ENCODE measurements around the gene CROCC2. TPM values are rescaled to one million over a fixed set of nuclear protein-coding genes. Genes with fewer than 3 reads are reported as not detected.

The CROCC2 gene
- total and polyA plus RNA-seq, 2 of the 13 experiments (the other 11 are each of a cell fraction or from before 2014, with no cell fraction given) = not detected

DNA sequence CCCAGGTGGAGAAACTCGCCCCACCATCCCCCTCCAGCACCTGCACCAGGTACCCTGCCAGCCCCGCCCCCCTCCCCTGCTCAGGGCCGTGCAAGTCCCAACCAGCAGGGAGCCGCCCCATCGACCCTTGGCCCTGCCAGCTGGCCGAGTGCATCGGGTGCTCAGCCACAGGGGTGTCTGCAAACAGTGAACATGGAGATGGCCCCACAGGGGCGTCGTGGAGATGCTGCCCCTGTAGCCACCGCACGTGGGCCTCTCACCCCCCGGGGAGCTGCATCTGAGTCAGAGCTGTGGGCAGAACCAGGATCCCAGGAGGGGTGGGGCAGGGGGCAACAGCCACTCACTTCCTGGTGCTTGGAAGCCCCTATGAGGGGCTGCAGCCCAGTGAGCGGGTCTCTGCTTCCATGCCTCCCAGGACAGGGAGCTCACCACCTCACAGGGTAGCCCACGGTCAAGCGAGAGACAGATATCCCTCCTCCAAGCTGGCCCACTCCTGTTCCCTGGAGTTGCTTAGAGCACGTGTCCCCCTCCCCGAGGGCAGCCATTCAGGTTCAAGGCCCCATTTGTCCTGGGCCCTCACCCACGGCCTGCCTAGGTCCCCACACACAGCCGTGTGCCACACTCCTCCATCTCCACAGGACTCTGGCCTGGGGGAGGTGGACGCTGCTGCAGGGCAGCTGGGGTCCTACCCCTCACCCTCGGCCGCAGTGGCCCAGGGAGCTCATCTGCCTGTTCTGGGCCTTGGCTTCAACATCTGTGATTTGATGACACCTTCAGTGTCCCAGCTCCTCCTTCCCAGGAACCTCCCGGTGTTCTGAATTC lies 9.1 kb upstream of the CROCC2 start (continued):
- TF ChIP-seq, protein P1, sequence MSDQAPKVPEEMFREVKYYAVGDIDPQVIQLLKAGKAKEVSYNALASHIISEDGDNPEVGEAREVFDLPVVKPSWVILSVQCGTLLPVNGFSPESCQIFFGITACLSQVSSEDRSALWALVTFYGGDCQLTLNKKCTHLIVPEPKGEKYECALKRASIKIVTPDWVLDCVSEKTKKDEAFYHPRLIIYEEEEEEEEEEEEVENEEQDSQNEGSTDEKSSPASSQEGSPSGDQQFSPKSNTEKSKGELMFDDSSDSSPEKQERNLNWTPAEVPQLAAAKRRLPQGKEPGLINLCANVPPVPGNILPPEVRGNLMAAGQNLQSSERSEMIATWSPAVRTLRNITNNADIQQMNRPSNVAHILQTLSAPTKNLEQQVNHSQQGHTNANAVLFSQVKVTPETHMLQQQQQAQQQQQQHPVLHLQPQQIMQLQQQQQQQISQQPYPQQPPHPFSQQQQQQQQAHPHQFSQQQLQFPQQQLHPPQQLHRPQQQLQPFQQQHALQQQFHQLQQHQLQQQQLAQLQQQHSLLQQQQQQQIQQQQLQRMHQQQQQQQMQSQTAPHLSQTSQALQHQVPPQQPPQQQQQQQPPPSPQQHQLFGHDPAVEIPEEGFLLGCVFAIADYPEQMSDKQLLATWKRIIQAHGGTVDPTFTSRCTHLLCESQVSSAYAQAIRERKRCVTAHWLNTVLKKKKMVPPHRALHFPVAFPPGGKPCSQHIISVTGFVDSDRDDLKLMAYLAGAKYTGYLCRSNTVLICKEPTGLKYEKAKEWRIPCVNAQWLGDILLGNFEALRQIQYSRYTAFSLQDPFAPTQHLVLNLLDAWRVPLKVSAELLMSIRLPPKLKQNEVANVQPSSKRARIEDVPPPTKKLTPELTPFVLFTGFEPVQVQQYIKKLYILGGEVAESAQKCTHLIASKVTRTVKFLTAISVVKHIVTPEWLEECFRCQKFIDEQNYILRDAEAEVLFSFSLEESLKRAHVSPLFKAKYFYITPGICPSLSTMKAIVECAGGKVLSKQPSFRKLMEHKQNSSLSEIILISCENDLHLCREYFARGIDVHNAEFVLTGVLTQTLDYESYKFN (CRISPR knock-in tag; conservative IDR thresholded peaks at IDR 0.05) = peak; percentile 88
- TF ChIP-seq, protein P2, sequence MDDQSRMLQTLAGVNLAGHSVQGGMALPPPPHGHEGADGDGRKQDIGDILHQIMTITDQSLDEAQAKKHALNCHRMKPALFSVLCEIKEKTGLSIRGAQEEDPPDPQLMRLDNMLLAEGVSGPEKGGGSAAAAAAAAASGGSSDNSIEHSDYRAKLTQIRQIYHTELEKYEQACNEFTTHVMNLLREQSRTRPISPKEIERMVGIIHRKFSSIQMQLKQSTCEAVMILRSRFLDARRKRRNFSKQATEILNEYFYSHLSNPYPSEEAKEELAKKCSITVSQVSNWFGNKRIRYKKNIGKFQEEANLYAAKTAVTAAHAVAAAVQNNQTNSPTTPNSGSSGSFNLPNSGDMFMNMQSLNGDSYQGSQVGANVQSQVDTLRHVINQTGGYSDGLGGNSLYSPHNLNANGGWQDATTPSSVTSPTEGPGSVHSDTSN (CRISPR knock-in tag; IDR thresholded peaks at IDR 0.05; ENCODE audit: borderline replicate concordance) = no peak
- TF ChIP-seq ZNF878 (CRISPR knock-in tag; IDR thresholded peaks at IDR 0.05) (no peak), ATM (IDR thresholded peaks at IDR 0.05; ENCODE audit: borderline replicate concordance) (no peak), NONO (IDR thresholded peaks at IDR 0.05) (no peak), NONO (CRISPR knock-in tag; conservative IDR thresholded peaks at IDR 0.05) (peak; percentile 88), HOXA5 (CRISPR knock-in tag; IDR thresholded peaks at IDR 0.05) (no peak), ZNF747 (CRISPR knock-in tag; IDR thresholded peaks at IDR 0.05; ENCODE audit: borderline replicate concordance) (no peak), ZNF550 (CRISPR knock-in tag; IDR thresholded peaks at IDR 0.05; ENCODE audit: borderline replicate concordance) (no peak), SOX13 (IDR thresholded peaks at IDR 0.05) (no peak), SOX13 (CRISPR knock-in tag; conservative IDR thresholded peaks at IDR 0.05 in 1 of 2, IDR thresholded peaks at IDR 0.05 in 1 of 2) (peak in 1 of 2 experiments; percentile 29; a peak in 1 of 4 replicates), ZNF101 (CRISPR knock-in tag; IDR thresholded peaks at IDR 0.05; ENCODE audit: borderline replicate concordance, low read depth) (no peak), FOXK1 (CRISPR knock-in tag; IDR thresholded peaks at IDR 0.05; ENCODE audit: borderline replicate concordance, low read depth) (no peak), ZSCAN25 (CRISPR knock-in tag; IDR thresholded peaks at IDR 0.05) (peak; percentile 78), ISL2 (CRISPR knock-in tag; IDR thresholded peaks at IDR 0.05) (no peak), MAF1 (CRISPR knock-in tag; IDR thresholded peaks at IDR 0.05; ENCODE audit: borderline replicate concordance) (no peak), MEIS2 (CRISPR knock-in tag; IDR thresholded peaks at IDR 0.05) (no peak), NBN (conservative IDR thresholded peaks at IDR 0.05) (no peak), CEBPB (IDR thresholded peaks at IDR 0.05; ENCODE audit: borderline replicate concordance, low read depth, low read length) (no peak), MTA3 (CRISPR knock-in tag; IDR thresholded peaks at IDR 0.05) (no peak)
- TF ChIP-seq, protein P3, sequence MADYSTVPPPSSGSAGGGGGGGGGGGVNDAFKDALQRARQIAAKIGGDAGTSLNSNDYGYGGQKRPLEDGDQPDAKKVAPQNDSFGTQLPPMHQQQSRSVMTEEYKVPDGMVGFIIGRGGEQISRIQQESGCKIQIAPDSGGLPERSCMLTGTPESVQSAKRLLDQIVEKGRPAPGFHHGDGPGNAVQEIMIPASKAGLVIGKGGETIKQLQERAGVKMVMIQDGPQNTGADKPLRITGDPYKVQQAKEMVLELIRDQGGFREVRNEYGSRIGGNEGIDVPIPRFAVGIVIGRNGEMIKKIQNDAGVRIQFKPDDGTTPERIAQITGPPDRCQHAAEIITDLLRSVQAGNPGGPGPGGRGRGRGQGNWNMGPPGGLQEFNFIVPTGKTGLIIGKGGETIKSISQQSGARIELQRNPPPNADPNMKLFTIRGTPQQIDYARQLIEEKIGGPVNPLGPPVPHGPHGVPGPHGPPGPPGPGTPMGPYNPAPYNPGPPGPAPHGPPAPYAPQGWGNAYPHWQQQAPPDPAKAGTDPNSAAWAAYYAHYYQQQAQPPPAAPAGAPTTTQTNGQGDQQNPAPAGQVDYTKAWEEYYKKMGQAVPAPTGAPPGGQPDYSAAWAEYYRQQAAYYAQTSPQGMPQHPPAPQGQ (CRISPR knock-in tag; IDR thresholded peaks at IDR 0.05; ENCODE audit: borderline replicate concordance) = no peak

Measured in HepG2 (cell line).